ENCODE measurements around the gene CAMKK2. TPM values are rescaled to one million over a fixed set of nuclear protein-coding genes. Genes with fewer than 3 reads are reported as not detected.

CAMKK2 gene
- total and polyA plus RNA-seq, 9 of the 15 experiments (the other 6 are each of a cell fraction or from before 2014, with no cell fraction given) = 4.3 to 32.0 (median 18.2) TPM

GRCh38 chr12:121323908-121324307 is 27.4 kb upstream of the CAMKK2 start:
- ATAC-seq (no peak), FAIRE-seq (no peak), DNase-seq (ENCODE audit: extremely low read depth in 1 of 4, low spot score in 3 of 4) (no peak)
- Histone ChIP-seq H3K4me1 (replicated peaks in 1 of 2; ENCODE audit: control insufficient read depth in 2 of 2, insufficient read depth in 2 of 2, low read length in 2 of 2) (peaks cover 0 to 3% of the 10 kb centered on the region in 2 experiments; a peak in 1 of 5 replicates), H3K4me3 (no peak overlapping the region), H2AFZ (ENCODE audit: low read depth, low read length) (no peak overlapping the region), H4K20me1 (replicated peaks; ENCODE audit: control insufficient read depth, insufficient read depth, low read length) (no peaks in the 10 kb centered on the region), H3K9me3 (replicated peaks; ENCODE audit: control insufficient read depth, insufficient read depth, low read depth, low read length) (no peaks in the 10 kb centered on the region), H3K9ac (ENCODE audit: insufficient read depth in 1 of 2, low read depth in 2 of 2, low read length in 2 of 2) (no peak overlapping the region), H3K4me2 (ENCODE audit: insufficient read depth, low read length) (no peak overlapping the region), H3K27ac (ENCODE audit: extremely low read depth, low read depth, low read length) (no peak overlapping the region), H3K9me1 (ENCODE audit: control insufficient read depth, insufficient read depth, low read length) (no peaks in the 10 kb centered on the region), H3K36me3 (ENCODE audit: control insufficient read depth, insufficient read depth, low read length) (peaks cover 86% of the 10 kb centered on the region), H3K79me2 (ENCODE audit: control insufficient read depth, insufficient read depth, low read length) (no peaks in the 10 kb centered on the region), H3K27me3 (ENCODE audit: control insufficient read depth in 2 of 2, insufficient read depth in 2 of 2, low read length in 2 of 2) (no peaks in the 10 kb centered on the region)
- POLR2A ChIA-PET = interaction anchor here (0.6 to 0.8 kb wide), 4 partner anchors 13 to 122 kb away, joined by 3 to 5 read pairs (median 4); no protein-coding TSS in a partner anchor
- CTCF ChIA-PET (ENCODE audit: low intra/inter-chr PET ratio) = no interaction called here
- 94% methylated on average over 3 of the region's 3 CpGs for WGBS (ENCODE audit: insufficient coverage, low coverage, missing lambda C conversion rate)
- TF ChIP-seq ZKSCAN1 (IDR thresholded peaks at IDR 0.05; ENCODE audit: low read depth, low read length) (no peak), LARP7 (IDR thresholded peaks at IDR 0.05) (no peak), NUFIP1 (IDR thresholded peaks at IDR 0.05; ENCODE audit: partially characterized antibody) (no peak), GATAD2A (IDR thresholded peaks at IDR 0.05) (no peak), PHTF2 (CRISPR knock-in tag; IDR thresholded peaks at IDR 0.05) (no peak), POLR2AphosphoS2 (IDR thresholded peaks at IDR 0.05; ENCODE audit: low read length) (no peak), ARID4B (CRISPR knock-in tag; IDR thresholded peaks at IDR 0.05) (no peak), PHB (CRISPR knock-in tag; IDR thresholded peaks at IDR 0.05) (no peak), POLR2B (IDR thresholded peaks at IDR 0.05; ENCODE audit: low read depth, partially characterized antibody) (no peak), ZNF398 (CRISPR knock-in tag; IDR thresholded peaks at IDR 0.05) (no peak), ZNF274 (IDR thresholded peaks at IDR 0.05; ENCODE audit: borderline replicate concordance, low read depth, low read length) (no peak)
- in situ Hi-C loops (cut with MboI) (no loop called here), intact Hi-C loops (cut with micrococcal nuclease) (no loop called here)
- no TSS peak for BruUV-seq (replicated peaks)

All from K562 (cell line).